22Rv1 (cell line): ENCODE data around the gene FRS3.

ENCODE experiments used
- H3K27ac ChIP-seq: fragments of 450-650 bp; 2 replicates; pipeline ENCODE4 v1.5.1; 2017
- ZFX ChIP-seq: fragments of 450-650 bp; IDR thresholded peaks from 2 replicates; pipeline ENCODE4 v1.6.1; 2017; ENCODE audit warnings: antibody characterized with exemption, borderline replicate concordance
- TF ChIP-seq, protein P1 (sequence below): fragments of 450-650 bp; IDR thresholded peaks from 2 replicates; pipeline ENCODE4 v1.5.1; 2017; ENCODE audit warnings: mild to moderate bottlenecking

FRS3 gene

DNA sequence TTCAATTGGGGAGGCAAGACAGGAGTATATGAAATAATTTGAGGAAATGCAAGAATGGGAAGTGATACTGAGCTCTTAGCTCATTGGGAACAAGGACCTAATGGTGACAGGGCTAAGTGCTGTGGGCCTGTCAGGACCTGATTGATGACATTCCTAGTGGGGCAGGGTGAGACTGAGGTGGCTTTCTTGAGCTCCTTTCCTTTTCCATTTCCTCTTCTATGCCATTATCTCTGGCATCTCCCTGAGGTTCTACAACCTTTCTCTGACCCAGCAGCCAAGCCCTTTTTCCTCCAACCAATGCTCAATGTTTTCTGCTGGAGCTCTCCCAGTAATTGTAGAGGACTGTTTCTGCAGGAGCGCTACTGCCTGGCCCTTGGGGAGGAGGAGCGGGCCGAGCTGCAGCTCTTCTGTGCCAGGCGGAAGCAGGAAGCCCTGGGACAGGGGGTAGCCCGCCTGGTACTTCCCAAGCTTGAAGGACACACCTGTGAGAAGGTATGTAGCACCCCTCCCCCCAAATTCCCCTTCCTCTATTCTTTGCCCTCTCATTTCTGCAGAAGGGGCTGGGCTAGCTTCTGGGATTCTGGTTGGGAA lies 5.0 kb upstream of the FRS3 start:
- TF ChIP-seq ZFX: no peak
- TF ChIP-seq, protein P1, sequence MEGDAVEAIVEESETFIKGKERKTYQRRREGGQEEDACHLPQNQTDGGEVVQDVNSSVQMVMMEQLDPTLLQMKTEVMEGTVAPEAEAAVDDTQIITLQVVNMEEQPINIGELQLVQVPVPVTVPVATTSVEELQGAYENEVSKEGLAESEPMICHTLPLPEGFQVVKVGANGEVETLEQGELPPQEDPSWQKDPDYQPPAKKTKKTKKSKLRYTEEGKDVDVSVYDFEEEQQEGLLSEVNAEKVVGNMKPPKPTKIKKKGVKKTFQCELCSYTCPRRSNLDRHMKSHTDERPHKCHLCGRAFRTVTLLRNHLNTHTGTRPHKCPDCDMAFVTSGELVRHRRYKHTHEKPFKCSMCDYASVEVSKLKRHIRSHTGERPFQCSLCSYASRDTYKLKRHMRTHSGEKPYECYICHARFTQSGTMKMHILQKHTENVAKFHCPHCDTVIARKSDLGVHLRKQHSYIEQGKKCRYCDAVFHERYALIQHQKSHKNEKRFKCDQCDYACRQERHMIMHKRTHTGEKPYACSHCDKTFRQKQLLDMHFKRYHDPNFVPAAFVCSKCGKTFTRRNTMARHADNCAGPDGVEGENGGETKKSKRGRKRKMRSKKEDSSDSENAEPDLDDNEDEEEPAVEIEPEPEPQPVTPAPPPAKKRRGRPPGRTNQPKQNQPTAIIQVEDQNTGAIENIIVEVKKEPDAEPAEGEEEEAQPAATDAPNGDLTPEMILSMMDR: no peak

DNA sequence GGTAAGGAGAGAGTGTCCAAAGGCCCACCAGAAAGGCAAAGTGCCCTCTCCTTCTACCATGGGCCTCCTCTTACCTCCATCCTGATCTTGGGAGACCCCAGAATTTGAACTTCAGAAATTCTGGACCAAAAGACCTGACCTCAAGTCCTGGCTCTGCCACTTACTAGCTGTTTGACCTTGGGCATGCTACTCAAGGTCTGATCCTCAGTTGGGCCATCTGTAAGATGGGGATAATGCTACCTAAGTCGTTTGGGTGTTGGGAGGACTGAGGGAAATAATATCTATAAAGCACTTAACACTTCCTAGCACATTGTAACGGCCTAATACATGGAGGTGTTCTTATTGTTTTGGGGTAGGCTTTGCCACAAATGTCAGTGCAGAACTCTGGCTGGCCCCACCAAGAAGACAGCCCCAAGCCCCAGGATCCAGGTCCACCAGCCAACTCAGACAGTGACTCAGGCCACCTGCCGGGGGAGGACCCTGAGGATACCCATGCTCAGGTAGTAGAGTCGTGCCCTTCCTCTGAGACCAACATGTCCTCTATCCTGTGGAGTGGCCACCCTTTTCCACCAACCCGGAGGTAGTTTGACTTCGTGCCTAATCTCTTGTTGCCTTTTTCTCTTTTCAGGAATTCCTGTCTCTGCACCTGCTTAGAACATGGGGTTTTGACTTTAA lies 3.5 kb upstream of the FRS3 start:
- H3K27ac ChIP-seq: no peak overlapping the region

More for the DNA sequence above, 5.0 kb upstream of the FRS3 start:
- no peak overlapping the region for H3K27ac ChIP-seq

DNA sequence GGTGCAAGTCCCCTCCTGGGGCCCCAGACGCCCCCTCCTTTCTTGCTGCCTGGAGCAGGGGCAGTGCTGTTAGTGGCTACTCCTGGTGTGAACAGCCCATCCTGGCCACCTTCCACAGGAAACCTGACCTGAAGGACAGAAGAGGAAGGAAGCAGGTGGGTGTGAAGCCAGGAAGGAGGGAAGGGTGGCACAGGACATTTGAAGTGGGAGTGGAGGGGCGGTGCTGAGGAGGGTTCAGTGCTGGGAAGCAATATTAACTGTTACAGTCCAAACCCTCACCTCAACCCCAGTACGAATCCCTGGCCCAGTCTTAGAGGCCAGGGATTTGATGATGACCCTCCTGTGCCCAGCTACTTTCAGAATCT lies 1.6 kb upstream of the FRS3 start:
- peak overlapping the region; percentile 64 for H3K27ac ChIP-seq
- TF ChIP-seq ZFX: no peak
- TF ChIP-seq, protein P1: no peak

More for the DNA sequence above, 3.5 kb upstream of the FRS3 start:
- no peak for TF ChIP-seq ZFX
- TF ChIP-seq, protein P1: no peak

DNA sequence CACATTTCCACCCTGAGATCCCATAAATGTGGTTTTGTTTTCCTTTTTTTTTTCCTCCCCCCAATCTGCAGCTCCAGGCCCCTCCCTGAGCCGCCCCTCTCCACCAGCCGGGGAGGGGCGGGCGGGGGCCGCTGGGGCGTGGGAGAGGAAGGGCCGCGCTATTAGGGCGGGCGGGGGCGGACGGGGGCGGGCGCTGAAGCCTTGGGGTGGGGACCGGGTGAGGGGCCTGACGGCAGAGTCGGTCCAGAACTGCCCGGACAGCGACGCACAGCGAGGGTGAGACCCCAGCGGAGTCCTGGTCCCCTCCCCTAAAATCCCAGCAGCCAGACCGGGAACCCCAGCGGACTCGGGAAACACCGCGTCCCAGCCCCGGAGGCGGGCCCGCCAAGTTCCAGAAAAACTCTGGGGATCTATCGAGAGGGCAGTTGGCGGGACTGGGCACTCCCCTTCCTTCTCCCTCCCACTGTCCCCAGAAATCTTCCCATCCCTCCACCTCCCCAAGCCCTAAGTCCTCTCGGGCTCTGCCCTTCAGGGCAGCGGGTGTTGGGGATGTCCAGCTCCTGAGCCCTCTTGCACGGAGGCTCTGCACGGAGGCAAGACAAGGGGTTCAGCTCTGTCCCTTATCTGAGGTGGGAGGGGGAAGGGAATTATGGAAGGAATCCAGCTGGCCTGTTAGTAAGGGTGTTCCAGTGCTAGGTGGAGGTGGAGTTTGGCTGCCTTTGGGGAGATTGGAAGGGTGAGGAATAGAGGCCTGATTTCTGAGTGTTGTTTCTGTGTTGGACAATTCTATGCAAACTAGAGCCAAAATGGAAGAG lies 1.1 kb upstream of the FRS3 start, which contains the start of gene PRICKLE4:
Gene PRICKLE4 (plus strand): TSS at position 232 of the 815 bp plus-strand sequence. CDS start 2,692 bp downstream, outside the sequence.
- TF ChIP-seq ZFX: no peak
- TF ChIP-seq, protein P1: no peak
- peak within 1 kb of the TSS; percentile 64 for H3K27ac ChIP-seq

DNA sequence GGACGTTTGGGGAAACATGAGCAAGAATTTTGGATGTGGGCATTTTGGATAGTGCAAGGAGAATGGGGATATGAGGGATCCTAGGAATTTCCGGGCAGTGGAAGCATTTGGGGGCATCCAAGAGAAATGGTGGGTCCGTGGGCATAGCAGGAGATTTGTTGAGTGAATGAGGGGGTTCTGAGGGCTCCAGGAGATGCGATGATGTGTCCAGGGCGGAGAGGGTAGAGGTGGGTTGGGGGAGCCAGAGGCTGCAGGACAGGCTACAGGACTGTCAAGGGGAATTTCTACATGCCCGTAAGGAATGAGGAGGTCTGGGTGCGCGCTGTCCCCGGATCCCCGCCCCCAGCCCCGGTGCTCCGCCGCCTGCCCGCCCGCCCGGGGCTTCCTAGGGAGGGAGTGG lies 364 bp downstream of the FRS3 start:
- TF ChIP-seq ZFX: no peak
- TF ChIP-seq, protein P1: no peak
- peak overlapping the region; percentile 64 for H3K27ac ChIP-seq

DNA sequence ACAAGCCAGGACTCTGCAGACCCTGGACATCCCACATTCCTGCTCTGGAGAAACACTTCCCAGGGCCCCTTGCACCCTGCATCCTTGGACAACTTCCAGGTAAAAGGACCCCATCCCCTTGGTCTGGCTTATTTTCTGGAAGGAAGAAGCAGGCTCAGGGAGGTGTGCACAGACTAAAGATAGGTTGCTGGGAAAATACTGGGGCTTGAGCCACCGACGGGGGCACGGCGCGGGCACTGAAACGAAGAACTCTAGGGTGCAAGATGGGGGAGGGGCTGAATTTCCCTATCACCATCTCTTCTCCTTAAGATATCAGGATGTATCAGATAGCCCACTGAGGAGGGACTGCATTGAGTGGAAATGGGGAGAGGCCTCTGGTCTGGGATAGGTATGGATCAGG lies 805 bp downstream of the FRS3 start:
- no peak for TF ChIP-seq ZFX
- TF ChIP-seq, protein P1: no peak
- 0 out of 2 replicates have a peak overlapping the region, but pooled peaks have one; percentile 64 for H3K27ac ChIP-seq
